Dedifferentiated amniotic fluid mesenchymal stem cell (primary cell): ENCODE data around the gene TECPR2.
A peak's percentile ranks its signal among the peaks of the same experiment; 100 is the strongest.
"Not testable (repeated sequence)": the region's sequence is repeated elsewhere in the genome, so short reads cannot be mapped to it uniquely, and the experiment has no call there.

Source experiments
- DNase-seq: peaks from one replicate; pipeline ENCODE4 v3.0.0-alpha.2; 2016; ENCODE audit errors: extremely low spot score

Gene TECPR2, protein sequence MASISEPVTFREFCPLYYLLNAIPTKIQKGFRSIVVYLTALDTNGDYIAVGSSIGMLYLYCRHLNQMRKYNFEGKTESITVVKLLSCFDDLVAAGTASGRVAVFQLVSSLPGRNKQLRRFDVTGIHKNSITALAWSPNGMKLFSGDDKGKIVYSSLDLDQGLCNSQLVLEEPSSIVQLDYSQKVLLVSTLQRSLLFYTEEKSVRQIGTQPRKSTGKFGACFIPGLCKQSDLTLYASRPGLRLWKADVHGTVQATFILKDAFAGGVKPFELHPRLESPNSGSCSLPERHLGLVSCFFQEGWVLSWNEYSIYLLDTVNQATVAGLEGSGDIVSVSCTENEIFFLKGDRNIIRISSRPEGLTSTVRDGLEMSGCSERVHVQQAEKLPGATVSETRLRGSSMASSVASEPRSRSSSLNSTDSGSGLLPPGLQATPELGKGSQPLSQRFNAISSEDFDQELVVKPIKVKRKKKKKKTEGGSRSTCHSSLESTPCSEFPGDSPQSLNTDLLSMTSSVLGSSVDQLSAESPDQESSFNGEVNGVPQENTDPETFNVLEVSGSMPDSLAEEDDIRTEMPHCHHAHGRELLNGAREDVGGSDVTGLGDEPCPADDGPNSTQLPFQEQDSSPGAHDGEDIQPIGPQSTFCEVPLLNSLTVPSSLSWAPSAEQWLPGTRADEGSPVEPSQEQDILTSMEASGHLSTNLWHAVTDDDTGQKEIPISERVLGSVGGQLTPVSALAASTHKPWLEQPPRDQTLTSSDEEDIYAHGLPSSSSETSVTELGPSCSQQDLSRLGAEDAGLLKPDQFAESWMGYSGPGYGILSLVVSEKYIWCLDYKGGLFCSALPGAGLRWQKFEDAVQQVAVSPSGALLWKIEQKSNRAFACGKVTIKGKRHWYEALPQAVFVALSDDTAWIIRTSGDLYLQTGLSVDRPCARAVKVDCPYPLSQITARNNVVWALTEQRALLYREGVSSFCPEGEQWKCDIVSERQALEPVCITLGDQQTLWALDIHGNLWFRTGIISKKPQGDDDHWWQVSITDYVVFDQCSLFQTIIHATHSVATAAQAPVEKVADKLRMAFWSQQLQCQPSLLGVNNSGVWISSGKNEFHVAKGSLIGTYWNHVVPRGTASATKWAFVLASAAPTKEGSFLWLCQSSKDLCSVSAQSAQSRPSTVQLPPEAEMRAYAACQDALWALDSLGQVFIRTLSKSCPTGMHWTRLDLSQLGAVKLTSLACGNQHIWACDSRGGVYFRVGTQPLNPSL (N-terminal part only)

GRCh38 chr14:102362545-102363181 lies at the start of gene TECPR2, which contains the start of gene CINP:
TECPR2 (plus strand) TSS chr14:102362941; CDS start chr14:102376722, 13,781 bp downstream.
CINP (minus strand) TSS chr14:102362890; CDS start chr14:102362851, 39 bp downstream.
- DNase-seq, result peak; percentile 97

- DNase-seq, result peak; percentile 63
Observed at GRCh38 chr14:102314242-102315011, 48.3 kb upstream of the TECPR2 start.

DNA sequence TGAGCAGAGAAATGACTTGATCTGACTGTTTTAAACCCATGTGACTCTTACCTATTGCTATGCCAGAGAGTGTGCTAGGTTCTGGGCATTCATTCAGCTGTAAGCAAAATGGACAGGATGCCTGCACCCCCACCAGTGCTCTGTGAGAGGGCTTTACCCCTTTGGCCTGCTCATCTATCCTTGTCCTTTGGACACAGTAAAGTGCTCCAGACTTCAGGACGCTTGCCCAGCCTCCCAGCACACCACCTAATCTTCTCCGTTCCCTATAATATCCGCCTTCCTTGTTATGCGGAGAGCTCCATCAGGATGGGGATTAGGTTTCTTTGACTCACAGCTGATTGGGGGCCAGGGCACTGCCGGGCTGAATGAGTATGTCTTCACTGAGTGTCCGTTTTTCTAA lies 47.6 kb upstream of the TECPR2 start:
- no peak for DNase-seq

GRCh38 chr14:102316338-102316742 lies 46.4 kb upstream of the TECPR2 start:
- peak; percentile 21 for DNase-seq

- peak; percentile 91 for DNase-seq
Observed at GRCh38 chr14:102316743-102317563, 45.8 kb upstream of the TECPR2 start.

DNA sequence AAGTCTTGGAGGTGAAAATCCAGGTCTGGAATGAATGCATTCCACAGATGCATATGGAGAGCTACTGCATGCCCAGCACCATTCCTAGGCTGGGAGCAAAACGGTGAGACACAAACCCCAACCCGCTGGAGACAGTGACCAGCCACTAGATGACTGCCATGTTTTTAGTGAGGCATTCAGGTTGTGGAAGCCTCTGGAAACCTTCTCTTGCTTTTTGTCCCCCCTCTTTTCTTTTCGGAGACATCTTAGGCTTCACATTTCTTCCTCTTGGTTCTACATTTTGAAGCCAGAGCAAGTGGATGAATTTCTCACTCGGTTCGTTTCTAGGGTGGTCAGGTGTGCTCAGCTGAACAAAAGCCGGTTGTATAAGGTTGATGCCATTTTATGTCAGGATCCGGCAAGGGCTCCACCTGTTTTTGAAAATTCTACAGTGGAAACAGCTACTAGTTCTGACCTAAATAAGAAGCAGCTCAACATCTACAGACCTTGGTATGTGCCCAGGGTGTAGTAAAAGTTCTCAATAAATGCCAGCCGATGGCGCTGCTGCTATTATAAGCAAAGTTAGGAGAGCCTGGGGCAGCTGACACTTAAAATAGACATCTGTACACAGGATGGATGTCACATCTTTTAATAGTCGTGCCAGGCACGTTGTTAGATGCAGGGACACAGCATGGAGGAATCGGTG lies 45.0 kb upstream of the TECPR2 start:
- peak; percentile 11 for DNase-seq

- no peak for DNase-seq
Observed at GRCh38 chr14:102318781-102319276, 43.9 kb upstream of the TECPR2 start.

GRCh38 chr14:102319351-102320032 lies 43.2 kb upstream of the TECPR2 start, which contains the start of gene ZNF839:
ZNF839 (plus strand) TSS chr14:102319746; CDS start chr14:102319766, 20 bp downstream.
- peak; percentile 84 for DNase-seq

- DNase-seq, result peak; percentile 49
Observed at GRCh38 chr14:102320033-102320660, 42.6 kb upstream of the TECPR2 start.

GRCh38 chr14:102320671-102321455 lies 41.9 kb upstream of the TECPR2 start:
- DNase-seq, result peak; percentile 8

DNA sequence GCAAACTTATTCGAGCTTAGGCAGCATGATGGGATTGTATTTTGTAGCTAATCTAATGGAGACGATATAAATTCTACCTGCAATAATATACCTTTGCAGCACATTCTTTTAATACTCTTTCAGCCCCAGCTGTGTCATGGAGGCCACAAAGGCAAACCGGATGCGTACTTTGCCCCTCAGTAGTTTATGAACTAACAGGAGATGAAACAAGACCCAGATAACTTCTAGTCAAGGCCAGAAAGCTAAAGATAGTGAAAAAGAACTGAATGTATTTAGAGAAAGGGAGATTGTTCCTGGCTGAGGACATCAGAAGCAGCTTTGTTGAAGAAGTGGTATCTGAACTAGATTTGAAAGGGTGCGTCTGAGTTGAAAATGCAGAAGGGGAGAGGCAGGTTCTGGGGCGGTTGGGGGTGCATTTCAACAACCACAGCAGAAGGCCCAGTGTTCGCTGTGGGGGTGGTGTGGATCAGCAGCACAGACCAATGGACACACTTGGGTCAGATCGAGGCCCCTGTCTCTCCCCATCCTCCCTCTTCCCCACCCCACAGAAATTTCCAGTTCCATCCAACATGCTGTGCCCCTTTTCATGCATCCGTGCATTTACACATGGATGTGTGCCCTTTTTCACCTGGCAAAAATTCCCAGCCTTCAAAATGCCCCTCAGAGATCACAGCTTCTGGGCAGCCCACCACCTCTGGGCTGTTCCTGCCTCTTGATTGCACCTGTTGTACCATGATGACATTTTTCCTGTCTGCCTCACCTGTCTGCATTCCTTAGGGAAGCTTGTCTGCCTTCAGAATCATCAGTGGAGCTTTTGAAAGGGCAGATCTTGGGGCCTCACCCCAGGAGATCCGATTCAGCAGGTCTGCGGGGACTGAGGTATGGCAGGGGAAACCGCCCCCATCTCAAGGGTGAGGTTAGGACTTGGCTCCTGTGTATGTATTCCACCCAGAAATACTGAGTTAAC lies 41.0 kb upstream of the TECPR2 start:
- peak; percentile 13 for DNase-seq

DNA sequence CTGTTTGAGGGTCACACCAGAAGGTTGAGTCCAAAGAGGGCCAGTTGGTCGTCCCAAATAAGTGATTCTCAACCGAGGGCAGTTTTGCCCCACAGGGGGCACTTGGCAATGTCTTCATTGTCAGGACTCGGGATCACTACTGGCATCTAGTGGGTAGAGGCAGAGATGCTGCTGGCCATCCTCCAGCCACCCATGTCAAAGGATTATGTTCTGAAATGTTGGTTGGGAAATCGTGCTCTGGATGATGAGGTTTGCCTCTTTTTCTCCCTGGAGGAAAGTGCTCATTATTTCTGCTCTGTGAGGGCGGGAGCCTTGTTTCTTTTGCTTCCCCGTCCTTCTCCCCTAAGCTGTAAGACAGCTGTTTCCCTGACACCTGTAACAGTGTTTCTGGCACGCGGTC lies 39.6 kb upstream of the TECPR2 start:
- peak; percentile 91 for DNase-seq

GRCh38 chr14:102325791-102326345 lies 36.9 kb upstream of the TECPR2 start:
- DNase-seq, result no peak

- no peak for DNase-seq
Observed at GRCh38 chr14:102326583-102326982, 36.2 kb upstream of the TECPR2 start.

GRCh38 chr14:102329381-102329780 lies 33.4 kb upstream of the TECPR2 start:
- not testable (repeated sequence) for DNase-seq
